Erythroblast (primary cell): ENCODE data around the gene GRIPAP1.

Experiments used
- DNase-seq, 2 experiments: peaks; one replicate each; lab custom pipeline; 2025; lab: John Stamatoyannopoulos, UW
- GATA1 ChIP-seq: IDR thresholded peaks from 2 replicates; pipeline ENCODE4 v1.6.1; 2011; ENCODE audit warnings: low read depth, mild to moderate bottlenecking, control low read depth, low read length, moderate library complexity
- POLR2A ChIP-seq: IDR thresholded peaks from 2 replicates; pipeline ENCODE4 v1.6.1; 2011; ENCODE audit warnings: mild to moderate bottlenecking, low read length

GRIPAP1 gene

DNA sequence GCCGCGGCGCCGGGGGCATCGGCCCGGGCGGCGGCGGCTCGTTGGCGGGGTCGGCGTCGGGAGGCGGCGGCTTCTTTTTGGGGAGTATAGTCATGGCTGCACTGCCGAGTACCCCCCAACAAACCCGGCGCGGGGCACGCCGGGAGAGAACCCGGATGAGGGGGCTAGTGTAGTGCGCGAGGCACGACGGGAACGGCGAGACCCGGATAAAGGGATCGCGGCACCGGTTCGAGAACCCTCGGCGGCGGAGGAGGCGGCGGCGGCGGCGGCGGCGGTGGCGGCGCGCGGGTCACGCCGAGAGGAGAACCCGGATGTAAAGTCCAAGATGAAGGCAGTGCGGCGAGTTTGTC lies 44.6 kb downstream of the GRIPAP1 start, which contains the start of gene OTUD5:
Gene OTUD5, minus strand, starts transcription at position 131 of the 350 bp plus-strand sequence. Its CDS starts 37 bp downstream, at position 94.
- TF ChIP-seq GATA1 (no peak), POLR2A (no peak)

DNA sequence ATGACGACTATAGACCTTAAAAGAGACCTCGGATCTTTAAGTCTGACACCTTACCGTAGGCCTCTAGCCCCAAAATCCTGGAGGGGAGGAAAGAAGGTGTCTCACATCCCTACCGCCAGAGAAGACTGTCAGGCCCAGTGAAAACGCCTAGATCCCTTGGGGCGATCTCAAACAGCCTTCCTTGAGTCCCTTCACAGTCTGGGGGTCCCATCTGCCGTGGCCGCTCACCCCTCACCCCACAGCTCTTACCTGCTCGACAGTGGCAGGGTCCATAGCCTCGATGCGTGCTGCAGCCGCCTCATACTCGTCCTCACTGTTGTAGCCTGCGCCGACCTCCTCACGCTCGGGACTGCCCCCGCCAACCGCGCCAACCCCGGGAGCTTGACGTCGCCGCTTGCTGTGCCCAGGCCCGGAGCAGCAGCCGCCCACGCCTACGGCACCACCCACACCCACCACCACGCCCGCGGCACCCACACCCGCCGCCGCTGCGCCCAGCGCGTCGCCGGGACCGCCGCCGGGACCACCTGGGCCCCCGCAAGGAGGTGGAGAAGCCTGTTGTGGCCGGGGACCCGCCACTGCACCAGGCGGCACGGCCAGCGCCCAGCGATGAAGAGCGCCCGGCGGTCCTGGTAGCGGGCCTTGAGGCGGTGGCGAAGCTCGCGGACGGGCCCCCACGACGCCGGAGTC lies 45.2 kb downstream of the GRIPAP1 start:
- TF ChIP-seq GATA1 (no peak), POLR2A (no peak)
- peak; percentile 66 to 74 for DNase-seq

More for the DNA sequence above, 44.6 kb downstream of the GRIPAP1 start, which contains the start of gene OTUD5:
- DNase-seq: peak in 1 of 2 experiments; percentile 83

DNA sequence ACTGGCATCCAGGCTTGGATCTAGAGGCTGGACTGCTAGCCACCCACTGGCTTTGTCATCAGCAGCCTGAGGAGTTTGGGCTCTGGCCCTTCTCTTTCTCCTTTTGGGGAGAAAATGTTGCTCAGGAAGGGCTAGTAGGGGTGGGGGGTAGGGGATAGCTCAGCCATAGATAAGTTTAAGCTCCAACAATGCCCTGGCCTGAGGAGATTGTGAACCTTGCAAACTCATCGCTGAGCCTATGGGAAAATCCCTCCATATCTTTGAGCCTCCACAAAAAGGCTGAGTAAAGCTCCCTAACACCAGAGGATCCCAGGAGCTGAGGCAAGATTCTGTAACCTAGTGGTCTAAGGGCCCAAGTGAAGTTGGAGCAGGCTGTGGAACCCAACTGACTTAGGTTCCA lies 53.5 kb downstream of the GRIPAP1 start:
- no peak for DNase-seq
- no peak for TF ChIP-seq POLR2A
- TF ChIP-seq GATA1: no peak

DNA sequence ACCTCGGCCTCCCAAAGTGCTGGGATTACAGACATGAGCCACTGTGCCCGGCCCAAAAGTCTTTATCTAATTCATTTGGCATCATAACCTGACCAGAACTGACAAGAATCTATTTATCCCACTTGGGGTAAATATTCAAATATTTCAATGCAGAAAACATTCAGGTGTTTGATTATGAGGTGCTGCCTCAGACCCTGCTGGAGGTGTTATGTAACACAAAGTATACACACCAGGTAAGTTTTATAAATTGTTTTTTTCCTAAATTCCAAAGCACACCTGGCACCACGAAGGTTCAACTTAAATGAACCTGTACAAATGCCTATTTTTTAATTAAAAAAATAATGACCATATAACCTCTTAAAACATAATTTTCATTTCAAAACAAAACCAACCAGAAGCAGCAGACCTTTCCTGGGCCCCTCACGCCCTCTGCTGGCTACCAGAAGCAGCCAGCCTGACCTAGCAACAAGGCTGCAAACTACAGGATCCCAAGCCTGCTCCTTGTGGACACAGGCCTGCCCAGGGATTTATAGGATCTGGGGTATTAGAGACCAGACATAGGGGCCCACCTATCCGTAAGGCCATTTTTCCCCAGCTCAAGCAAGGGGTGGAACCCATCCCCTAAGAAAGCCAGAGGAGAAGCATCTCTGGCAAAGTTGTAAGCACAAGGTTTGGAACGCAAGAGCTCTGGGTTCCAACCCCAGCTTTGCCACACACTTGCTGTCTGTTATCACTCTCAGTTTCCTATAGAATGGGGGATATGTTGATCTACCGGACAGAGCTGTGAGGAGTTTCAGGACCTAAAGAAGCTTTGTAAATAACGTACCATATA lies 56.3 kb downstream of the GRIPAP1 start:
- peak; percentile 63 to 78 for DNase-seq
- TF ChIP-seq POLR2A (no peak), GATA1 (no peak)

DNA sequence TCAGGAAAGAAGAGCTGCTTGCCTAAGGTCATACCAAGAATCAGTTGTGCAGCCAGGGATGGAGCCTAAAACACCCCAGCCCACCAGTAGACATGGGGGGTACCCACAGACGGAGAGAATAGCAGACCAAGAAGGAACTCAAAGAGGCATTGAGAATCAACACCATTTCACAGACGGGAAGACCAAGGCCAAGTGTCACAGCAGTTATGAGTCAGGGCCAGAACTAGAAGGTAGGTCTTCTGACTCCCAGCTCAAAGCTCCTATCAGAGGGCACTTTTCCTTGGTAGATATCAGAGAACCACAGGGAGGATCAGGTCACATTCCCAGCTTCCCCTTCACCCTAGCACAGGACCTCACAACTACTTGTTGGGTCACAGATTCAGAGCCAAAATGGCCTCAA lies 59.2 kb downstream of the GRIPAP1 start:
- TF ChIP-seq GATA1: no peak
- no peak for TF ChIP-seq POLR2A

DNA sequence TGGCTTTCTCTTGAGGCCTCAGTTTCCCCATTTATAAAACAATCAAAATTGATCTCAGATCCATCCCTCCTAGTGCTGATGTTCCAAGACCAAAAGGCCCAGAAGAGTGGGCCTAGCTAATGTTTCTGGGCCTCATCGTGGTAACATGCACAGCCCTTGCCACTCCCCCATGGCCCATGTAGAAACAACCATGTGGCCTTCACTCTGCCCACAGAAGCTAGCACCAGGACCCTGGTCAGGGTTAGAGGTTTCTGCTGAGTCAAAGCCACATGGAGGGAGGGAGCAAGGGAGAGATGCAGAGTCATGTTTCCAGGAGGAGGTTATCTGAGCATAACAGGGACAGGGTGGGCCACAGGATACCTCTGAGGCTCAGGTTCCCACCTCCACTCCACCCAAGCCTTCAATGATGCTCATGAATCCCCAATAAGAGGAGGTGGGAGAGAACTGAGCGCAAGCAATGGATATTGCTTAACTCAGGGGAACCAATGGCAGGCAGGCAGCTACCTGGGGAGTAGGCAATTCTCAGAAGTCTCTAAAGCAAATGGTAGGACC lies 61.6 kb downstream of the GRIPAP1 start:
- DNase-seq: peak; percentile 88 to 91
- no peak for TF ChIP-seq GATA1
- peak; percentile 40 for TF ChIP-seq POLR2A

More for the DNA sequence above, 59.2 kb downstream of the GRIPAP1 start:
- DNase-seq: no peak

DNA sequence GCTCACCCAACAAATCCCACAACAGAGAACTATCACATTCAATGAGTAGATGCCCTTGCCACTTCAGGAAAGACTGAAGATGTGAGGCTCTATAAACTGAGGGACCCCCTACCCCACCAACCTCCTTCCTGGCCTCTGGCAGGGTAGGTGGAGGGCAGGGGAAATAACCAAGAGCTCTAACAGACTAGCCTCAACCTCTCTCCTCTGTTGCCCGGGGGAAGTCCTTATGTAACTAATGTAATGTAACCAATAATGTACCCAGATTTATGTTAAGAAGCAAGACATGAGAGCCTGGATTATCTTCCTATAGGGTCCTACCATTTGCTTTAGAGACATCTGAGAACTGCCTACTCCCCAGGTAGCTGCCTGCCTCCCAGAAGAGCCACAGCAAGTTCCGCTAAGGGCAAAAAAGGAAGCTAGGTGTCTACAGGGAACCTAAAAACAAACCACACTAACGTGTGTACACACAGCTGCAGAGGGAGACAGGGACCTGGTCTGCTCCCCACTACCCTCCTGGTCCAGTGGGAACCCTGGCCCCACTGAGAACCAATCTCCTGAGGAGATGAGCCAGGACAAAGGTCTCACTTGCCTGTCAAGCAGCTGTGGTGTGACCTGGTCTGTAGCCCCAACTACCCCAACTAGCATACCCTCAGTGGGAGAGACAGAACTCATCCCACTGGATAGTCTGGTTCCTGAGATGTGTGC lies 62.4 kb downstream of the GRIPAP1 start:
- DNase-seq: no peak
- no peak for TF ChIP-seq POLR2A
- no peak for TF ChIP-seq GATA1

DNA sequence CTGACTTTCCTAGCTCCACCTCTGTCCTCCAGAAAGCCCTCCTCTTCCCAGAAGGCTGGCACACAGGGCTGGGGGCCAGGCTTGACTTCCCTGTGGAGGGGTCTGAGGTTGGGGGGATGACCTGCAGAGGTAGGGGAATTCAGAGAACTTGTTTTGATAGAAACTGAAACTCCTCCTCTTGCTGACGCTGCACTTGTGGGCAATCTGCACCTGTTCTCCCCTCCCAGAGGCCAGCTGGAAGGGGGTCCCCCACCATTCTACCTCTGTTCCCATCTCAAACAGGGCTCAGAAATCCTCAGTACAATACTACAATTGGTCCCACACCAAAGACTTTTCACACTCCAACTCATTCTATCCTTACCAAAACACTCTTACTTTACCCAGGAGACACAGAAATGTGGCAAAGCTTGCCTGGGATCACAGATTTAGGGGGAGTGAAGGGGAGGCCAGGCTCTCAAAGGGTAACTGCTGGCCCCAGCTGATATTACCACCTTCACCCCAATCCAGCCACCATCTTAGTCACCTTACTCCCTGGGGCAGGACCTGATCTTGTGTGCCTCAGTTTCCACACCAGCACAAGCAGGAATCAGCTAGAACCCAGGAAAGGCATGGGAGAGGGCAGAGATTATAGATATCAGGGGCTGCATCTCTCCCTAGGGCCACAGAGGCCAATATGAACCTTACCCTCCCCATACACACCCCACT lies 63.2 kb downstream of the GRIPAP1 start:
- TF ChIP-seq GATA1 (no peak), POLR2A (no peak)
- peak in 1 of 2 experiments; percentile 25 for DNase-seq

DNA sequence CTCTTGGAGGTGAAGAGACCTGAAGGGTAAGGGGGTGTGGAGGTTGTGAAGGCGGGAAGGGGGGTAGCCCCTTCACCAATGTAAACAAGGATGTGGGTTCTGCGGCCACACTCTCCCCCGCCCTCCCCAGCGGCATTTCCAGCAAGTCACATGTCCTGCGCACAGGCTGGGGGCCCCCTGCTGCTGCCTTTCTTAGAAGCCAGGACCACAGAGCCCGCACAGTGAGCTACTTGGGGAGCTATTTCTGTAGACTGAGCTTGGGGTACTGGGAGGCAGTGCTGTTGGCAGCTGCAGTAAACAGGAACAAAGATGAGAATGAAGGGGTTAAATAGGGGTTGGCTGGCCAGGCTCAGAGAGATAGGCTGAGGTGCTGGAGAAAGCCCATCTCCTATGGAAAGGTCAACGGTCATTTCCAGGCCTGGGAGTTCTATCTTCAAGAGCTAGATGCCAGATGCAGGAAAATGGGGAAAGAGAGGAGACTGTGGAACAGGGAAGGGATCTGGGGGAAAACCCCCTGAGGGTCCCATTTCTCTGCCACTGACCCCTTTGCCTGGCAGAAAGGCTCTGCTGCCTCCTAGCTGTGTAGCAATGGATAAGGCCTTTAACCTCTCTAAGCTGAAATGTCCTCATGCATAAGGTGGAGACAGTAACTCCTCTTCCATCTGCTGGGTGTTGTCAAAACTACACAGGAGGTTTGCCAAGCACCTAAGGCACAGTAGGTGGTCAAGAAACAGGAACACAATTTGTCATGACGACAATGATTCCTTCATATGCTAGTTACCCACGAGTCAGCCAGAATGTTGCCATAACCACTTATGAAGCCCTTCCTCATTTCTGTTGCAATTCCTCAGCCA lies 64.8 kb downstream of the GRIPAP1 start:
- DNase-seq: peak; percentile 65 to 67
- TF ChIP-seq POLR2A (peak; percentile 34), GATA1 (no peak)

DNA sequence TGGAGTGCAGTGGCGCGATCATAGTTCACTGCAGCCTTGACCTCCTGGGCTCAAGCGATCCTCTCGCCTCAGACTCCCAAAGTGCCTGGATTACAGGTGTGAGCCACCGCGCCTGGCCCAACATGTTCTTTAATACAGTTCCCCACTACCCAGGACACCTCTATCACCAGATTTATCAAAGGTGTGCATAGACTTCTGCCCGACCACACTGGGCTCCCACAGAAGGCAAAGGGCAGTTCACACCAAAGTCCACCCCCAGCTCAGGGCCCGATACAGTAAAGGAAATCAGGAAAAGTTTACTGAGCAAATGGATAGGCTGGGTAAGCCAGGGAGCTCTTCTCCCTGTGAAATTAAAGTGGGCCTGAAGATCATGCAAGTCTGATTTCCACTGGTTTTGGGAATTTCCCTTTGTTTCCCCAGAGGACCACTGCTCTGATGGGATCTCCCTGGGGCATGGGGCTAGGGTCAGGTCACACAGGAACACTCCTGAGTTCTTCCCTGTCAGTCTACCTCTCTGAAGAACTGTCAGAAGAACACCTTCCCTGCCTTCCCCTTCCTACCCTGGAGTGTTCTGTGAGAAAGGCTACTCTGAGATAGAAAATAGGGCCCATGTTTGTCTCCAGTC lies 65.5 kb downstream of the GRIPAP1 start:
- TF ChIP-seq GATA1: no peak
- TF ChIP-seq POLR2A: no peak
- DNase-seq: no peak

DNA sequence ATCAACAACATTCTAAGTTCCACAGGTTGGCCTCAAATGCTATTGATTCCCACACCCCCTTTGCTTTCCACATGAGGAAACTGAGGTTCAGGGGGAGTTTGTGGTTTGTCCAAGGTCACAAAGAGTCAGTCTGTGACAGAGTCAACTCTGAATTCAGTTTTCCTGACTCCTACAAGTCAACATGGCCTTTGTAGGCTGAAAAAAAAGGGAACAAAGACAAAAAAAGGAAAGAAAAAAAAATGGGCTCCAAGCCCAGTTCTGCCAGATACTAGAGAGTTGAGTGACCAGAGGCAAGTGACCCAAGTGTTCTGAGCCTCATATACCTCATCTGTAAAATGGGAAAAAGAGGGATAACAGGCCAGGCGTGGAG lies 66.8 kb downstream of the GRIPAP1 start:
- no peak for DNase-seq
- TF ChIP-seq GATA1 (no peak), POLR2A (no peak)
